Testis (tissue), 2 donors: ENCODE data around the gene ENTPD2.

ENCODE experiments used
- CTCF ChIP-seq, 3 experiments: fragments of 450-650 bp in 2 of 3; fragments of 200-600 bp in 1 of 3; sonication (generic) in 1 of 3; IDR thresholded peaks; one replicate each; pipeline ENCODE4 v1.5.1; 2016 to 2019; ENCODE audit warnings: antibody characterized with exemption in 3 of 3, mild to moderate bottlenecking in 2 of 3, moderate library complexity in 1 of 3
- POLR2A ChIP-seq: fragments of 450-650 bp; IDR thresholded peaks from one replicate; pipeline ENCODE4 v1.6.1; 2017; ENCODE audit warnings: antibody characterized with exemption, mild to moderate bottlenecking, moderate library complexity

- TF ChIP-seq POLR2A (no peak), CTCF (IDR thresholded peaks at IDR 0.05) (no peak)
These were observed at the start of gene ENTPD2 for GRCh38 chr9:137053944-137054931.
